Neuronal stem cell (in vitro differentiated cells): Measurements from ENCODE around the gene MPP7.

Source experiments
- DNase-seq: peaks from one replicate; pipeline ENCODE4 v3.0.0-alpha.2; 2013; ENCODE audit warnings: low spot score
- H2AFZ ChIP-seq: one replicate; pipeline ENCODE4 v1.6.1; 2013; ENCODE audit warnings: mild to moderate bottlenecking, low read length, inconsistent platforms
- H2AK5ac ChIP-seq: 2 replicates; pipeline ENCODE4 v1.6.1; 2013; ENCODE audit warnings: low read depth, mild to moderate bottlenecking, inconsistent platforms, low read length, moderate library complexity, mixed read lengths
- H2BK120ac ChIP-seq: 2 replicates; pipeline ENCODE4 v1.6.1; 2013; ENCODE audit warnings: low read depth, mild to moderate bottlenecking, inconsistent platforms, low read length, moderate library complexity, mixed read lengths
- H2BK12ac ChIP-seq: one replicate; pipeline ENCODE4 v1.6.1; 2013; ENCODE audit warnings: low read length, inconsistent platforms
- H2BK15ac ChIP-seq: 2 replicates; pipeline ENCODE4 v1.6.1; 2013; ENCODE audit warnings: mild to moderate bottlenecking, low read length, inconsistent platforms, mixed read lengths
- H2BK5ac ChIP-seq: one replicate; pipeline ENCODE4 v1.6.1; 2013; ENCODE audit warnings: inconsistent platforms, mild to moderate bottlenecking, low read length, moderate library complexity
- H3K14ac ChIP-seq: one replicate; pipeline ENCODE4 v1.6.1; 2013; ENCODE audit warnings: low read length, inconsistent platforms
- H3K18ac ChIP-seq: 2 replicates; pipeline ENCODE4 v1.6.1; 2013; ENCODE audit warnings: low read length, inconsistent platforms
- H3K23ac ChIP-seq: 2 replicates; pipeline ENCODE4 v1.6.1; 2013; ENCODE audit warnings: low read depth, mild to moderate bottlenecking, mixed read lengths, low read length, inconsistent platforms; ENCODE audit not compliant: poor library complexity
- H3K27ac ChIP-seq: replicated peaks from 3 replicates; pipeline ENCODE4 v1.5.1; 2013; ENCODE audit warnings: low read length, inconsistent platforms
- H3K27me3 ChIP-seq, 3 experiments: 2 replicates each; pipeline ENCODE4 v1.6.1; 2013; ENCODE audit warnings: low read length in 3 of 3, mild to moderate bottlenecking in 2 of 3, inconsistent platforms in 1 of 3, low read depth in 1 of 3, mixed read lengths in 1 of 3, moderate library complexity in 1 of 3; ENCODE audit not compliant: control insufficient read depth in 3 of 3, insufficient read depth in 3 of 3
- H3K36me3 ChIP-seq, 2 donors: replicated peaks in 1 of 2; 2 replicates each; pipeline ENCODE4 v1.6.1; 2013; ENCODE audit warnings: low read length in 2 of 2; ENCODE audit not compliant: control insufficient read depth in 2 of 2, insufficient read depth in 2 of 2
- H3K4ac ChIP-seq: 2 replicates; pipeline ENCODE4 v1.6.1; 2013; ENCODE audit warnings: inconsistent platforms, mild to moderate bottlenecking, low read length, moderate library complexity
- H3K4me1 ChIP-seq, 2 donors: 1 replicate in 1 of 2; 2 replicates in 1 of 2; pipeline ENCODE4 v1.6.1; 2013; ENCODE audit warnings: low read length in 2 of 2, low read depth in 1 of 2; ENCODE audit not compliant: control insufficient read depth in 2 of 2, insufficient read depth in 1 of 2
- H3K4me2 ChIP-seq: one replicate; pipeline ENCODE4 v1.6.1; 2013; ENCODE audit warnings: mild to moderate bottlenecking, low read length, inconsistent platforms; ENCODE audit not compliant: insufficient read depth, poor library complexity, severe bottlenecking
- H3K4me3 ChIP-seq, 2 donors: 2 replicates each; pipeline ENCODE4 v1.5.1; 2013; ENCODE audit warnings: low read length in 2 of 2, mild to moderate bottlenecking in 2 of 2, inconsistent platforms in 1 of 2, moderate library complexity in 1 of 2
- H3K79me1 ChIP-seq: one replicate; pipeline ENCODE4 v1.6.1; 2013; ENCODE audit warnings: low read depth, mild to moderate bottlenecking, inconsistent platforms, low read length, moderate library complexity
- H3K9ac ChIP-seq: one replicate; pipeline ENCODE4 v1.6.1; 2013; ENCODE audit warnings: mild to moderate bottlenecking, low read depth, low read length, inconsistent platforms; ENCODE audit not compliant: poor library complexity
- H3K9me3 ChIP-seq, 2 donors: replicated peaks in 1 of 2; 2 replicates each; pipeline versions ENCODE3 to v1.6.1; 2013; ENCODE audit warnings: low read length in 2 of 2, mild to moderate bottlenecking in 2 of 2, inconsistent platforms in 1 of 2, low read depth in 1 of 2, mixed read lengths in 1 of 2, moderate library complexity in 1 of 2; ENCODE audit not compliant: control insufficient read depth in 2 of 2, insufficient read depth in 1 of 2
- H4K8ac ChIP-seq: one replicate; pipeline ENCODE4 v1.6.1; 2013; ENCODE audit warnings: low read depth, mild to moderate bottlenecking, inconsistent platforms, low read length, moderate library complexity
- H4K91ac ChIP-seq: one replicate; pipeline ENCODE4 v1.6.1; 2013; ENCODE audit warnings: low read length, low read depth, mild to moderate bottlenecking, inconsistent platforms; ENCODE audit not compliant: poor library complexity
- WGBS, 2 donors: extraction: QIAGEN DNeasy Blood & Tissue Kit; methylation state at CpG; one replicate each; pipeline ENCODE4 v1.1.7; 2013; ENCODE audit warnings: missing lambda C conversion rate in 2 of 2, mixed read lengths in 1 of 2; ENCODE audit not compliant: insufficient read length in 2 of 2, insufficient replicate concordance in 1 of 2; ENCODE audit errors: extremely low coverage in 2 of 2; 5-methylcytosine and 5-hydroxymethylcytosine counted together

The MPP7 gene

DNA sequence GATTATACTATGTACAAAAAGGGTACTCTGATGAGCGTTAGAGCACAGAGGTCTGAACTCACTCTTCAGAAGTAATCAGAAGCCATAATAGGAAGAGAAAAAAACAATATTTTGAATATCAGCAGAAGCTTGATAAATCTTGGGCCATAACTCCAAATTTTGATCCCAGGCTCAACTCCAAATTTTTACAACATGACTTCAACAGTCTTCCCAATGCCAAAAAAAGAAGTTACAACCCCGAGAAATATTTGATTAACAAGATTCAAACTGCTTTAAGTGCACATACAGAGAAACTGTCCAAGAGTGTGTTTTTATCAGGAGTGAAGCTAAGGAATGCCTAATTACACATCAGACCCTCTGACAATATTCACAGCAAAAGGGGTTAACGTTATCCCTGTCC, 7.5 kb downstream of the MPP7 start:
- Histone ChIP-seq H3K4me2 (no peak overlapping the region), H2BK12ac (no peak overlapping the region), H2BK120ac (no peak overlapping the region), H3K27ac (no peak overlapping the region), H3K4me3 (no peak overlapping the region), H3K36me3 (no peaks in the 10 kb centered on the region), H3K14ac (no peak overlapping the region), H3K4me1 (peaks cover 0 to 2% of the 10 kb centered on the region in 2 donors), H3K9ac (no peak overlapping the region), H2BK15ac (no peak overlapping the region), H3K23ac (no peak overlapping the region), H4K8ac (no peak overlapping the region), H2AFZ (no peak overlapping the region), H2BK5ac (no peak overlapping the region), H2AK5ac (no peak overlapping the region), H3K18ac (no peak overlapping the region), H3K27me3 (peaks cover 0 to 3% (median 0%) of the 10 kb centered on the region in 3 experiments), H3K4ac (no peak overlapping the region), H3K79me1 (peaks cover 2% of the 10 kb centered on the region), H3K9me3 (no peaks in the 10 kb centered on the region), H4K91ac (no peak overlapping the region)
- WGBS, 2 donors = no CpG with 5 or more reads among the region's 3 CpGs
- DNase-seq = no peak

GRCh38 chr10:28294809-28295208, 8.1 kb downstream of the MPP7 start:
- Histone ChIP-seq H2BK15ac (no peak overlapping the region), H3K27me3 (peaks cover 0 to 3% (median 0%) of the 10 kb centered on the region in 3 experiments), H2BK5ac (no peak overlapping the region), H3K9me3 (no peaks in the 10 kb centered on the region), H3K14ac (no peak overlapping the region), H3K23ac (no peak overlapping the region), H3K4me1 (peaks cover 0 to 2% of the 10 kb centered on the region in 2 donors), H3K9ac (no peak overlapping the region), H3K18ac (no peak overlapping the region), H3K4ac (no peak overlapping the region), H2AFZ (no peak overlapping the region), H3K4me3 (no peak overlapping the region), H4K8ac (no peak overlapping the region), H3K4me2 (no peak overlapping the region), H2AK5ac (no peak overlapping the region), H4K91ac (no peak overlapping the region), H2BK120ac (no peak overlapping the region), H3K27ac (no peak overlapping the region), H2BK12ac (no peak overlapping the region), H3K36me3 (no peaks in the 10 kb centered on the region), H3K79me1 (peaks cover 2% of the 10 kb centered on the region)
- WGBS, 2 donors = no CpG with 5 or more reads among the region's 5 CpGs
- no peak for DNase-seq

DNA sequence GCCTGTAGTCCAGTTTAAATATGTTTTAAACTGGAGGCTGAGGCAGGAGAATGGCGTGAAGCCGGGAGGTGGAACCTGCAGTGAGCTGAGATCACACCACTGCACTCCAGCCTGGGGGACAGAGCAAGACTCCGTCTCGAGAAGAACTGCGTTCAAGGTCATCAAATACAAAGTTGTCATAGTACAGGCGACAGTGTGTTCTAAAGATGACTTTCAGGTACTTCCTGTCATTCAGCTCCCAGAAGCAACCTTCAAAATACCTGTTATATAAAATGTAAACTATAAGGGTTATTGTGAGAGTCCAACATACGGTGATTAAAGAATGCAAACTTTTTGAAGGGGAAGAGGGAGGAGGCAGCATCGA, 8.7 kb downstream of the MPP7 start:
- no peak overlapping the region for H2BK120ac ChIP-seq
- no peak overlapping the region for H2AK5ac ChIP-seq
- no peak overlapping the region for H3K4me3 ChIP-seq
- no peak overlapping the region for H4K91ac ChIP-seq
- H2AFZ ChIP-seq = no peak overlapping the region
- H2BK5ac ChIP-seq = no peak overlapping the region
- H2BK12ac ChIP-seq = no peak overlapping the region
- no peak overlapping the region for H3K18ac ChIP-seq
- no peak overlapping the region for H3K4me2 ChIP-seq
- no peak overlapping the region for H3K9ac ChIP-seq
- no peak overlapping the region for H3K23ac ChIP-seq
- no peaks in the 10 kb centered on the region for H3K9me3 ChIP-seq
- H3K4ac ChIP-seq = no peak overlapping the region
- WGBS, 2 donors = no CpG with 5 or more reads among the region's 8 CpGs
- no peak for DNase-seq
- no peak overlapping the region for H4K8ac ChIP-seq
- no peak overlapping the region for H3K14ac ChIP-seq
- no peak overlapping the region for H3K27ac ChIP-seq
- no peak overlapping the region for H2BK15ac ChIP-seq
- peaks cover 0 to 3% (median 0%) of the 10 kb centered on the region in 3 experiments for H3K27me3 ChIP-seq
- peaks cover 0 to 2% of the 10 kb centered on the region in 2 donors for H3K4me1 ChIP-seq
- H3K79me1 ChIP-seq = peaks cover 2% of the 10 kb centered on the region
- H3K36me3 ChIP-seq = no peaks in the 10 kb centered on the region

- Histone ChIP-seq H3K4ac (no peak overlapping the region), H2BK120ac (no peak overlapping the region), H2BK5ac (no peak overlapping the region), H3K4me2 (no peak overlapping the region), H2BK12ac (no peak overlapping the region), H3K18ac (no peak overlapping the region), H3K9me3 (no peaks in the 10 kb centered on the region), H3K36me3 (no peaks in the 10 kb centered on the region), H3K4me3 (no peak overlapping the region), H4K91ac (no peak overlapping the region), H3K23ac (no peak overlapping the region), H2AFZ (no peak overlapping the region), H4K8ac (no peak overlapping the region), H3K4me1 (peaks cover 0 to 2% of the 10 kb centered on the region in 2 donors), H3K79me1 (peaks cover 2% of the 10 kb centered on the region), H2BK15ac (no peak overlapping the region), H3K9ac (no peak overlapping the region), H3K27ac (no peak overlapping the region), H3K14ac (no peak overlapping the region), H2AK5ac (no peak overlapping the region), H3K27me3 (peaks cover 0 to 3% (median 0%) of the 10 kb centered on the region in 3 experiments)
- DNase-seq = no peak
- WGBS, 2 donors = no CpG with 5 or more reads among the region's 21 CpGs
Measured at GRCh38 chr10:28293236-28294168, 9.4 kb downstream of the MPP7 start.
